ENCODE measurements around the gene EPHA3. TPM values are rescaled to one million over a fixed set of nuclear protein-coding genes. Genes with fewer than 3 reads are reported as not detected.

The EPHA3 gene
- total and polyA plus RNA-seq, 2 donors (not counting 3 experiments of a cell fraction or from before 2014, with no cell fraction given) = not detected

GRCh38 chr3:89223188-89223587 lies 115.8 kb downstream of the EPHA3 start:
- H3K36me3 ChIP-seq (ENCODE audit: control insufficient read depth in 2 of 2, extremely low read depth in 1 of 2, insufficient read depth in 2 of 2, low read length in 2 of 2) = no peaks in the 10 kb centered on the region
- DNase-seq (ENCODE audit: low read depth, low spot score) (no peak), FAIRE-seq (no peak)
- no peaks in the 10 kb centered on the region for H3K9me1 ChIP-seq (replicated peaks; ENCODE audit: control insufficient read depth, extremely low read depth, insufficient read depth, low read length)
- H4K20me1 ChIP-seq (replicated peaks; ENCODE audit: control insufficient read depth, extremely low read depth, insufficient read depth, low read length) = no peaks in the 10 kb centered on the region
- no peak overlapping the region for H2AFZ ChIP-seq (ENCODE audit: low read depth, low read length)
- H3K27me3 ChIP-seq (ENCODE audit: control insufficient read depth in 2 of 2, insufficient read depth in 2 of 2, low read length in 2 of 2) = no peaks in the 10 kb centered on the region
- no TSS peak for BruUV-seq (replicated peaks)
- ChIA-PET POLR2A (no interaction called here), CTCF (no interaction called here)
- H3K9ac ChIP-seq (replicated peaks; ENCODE audit: extremely low read depth, insufficient read depth, low read length) = no peak overlapping the region
- TF ChIP-seq MYC (IDR thresholded peaks at IDR 0.05; ENCODE audit: low read depth, low read length) (no peak), MAX (IDR thresholded peaks at IDR 0.05; ENCODE audit: insufficient read depth, insufficient read length) (no peak)
- H3K27ac ChIP-seq (ENCODE audit: insufficient read depth, low read depth, low read length) = no peak overlapping the region
- intact Hi-C loops (cut with micrococcal nuclease) (no loop called here), dilution Hi-C loops (cut with MboI; ENCODE audit: extremely low pct_ligation_motif_present, low sequenced_read_pairs) (no loop called here)
- H3K4me1 ChIP-seq (ENCODE audit: control insufficient read depth, extremely low read depth, insufficient read depth, low read length) = no peaks in the 10 kb centered on the region
- H3K4me3 ChIP-seq (replicated peaks in 1 of 3; ENCODE audit: insufficient read depth in 1 of 3, low read depth in 1 of 3, low read length in 3 of 3) = no peak overlapping the region
- no peaks in the 10 kb centered on the region for H3K79me2 ChIP-seq (ENCODE audit: control insufficient read depth, insufficient read depth, low read length)
- H3K4me2 ChIP-seq (ENCODE audit: insufficient read depth, low read length) = no peak overlapping the region
- no peaks in the 10 kb centered on the region for H3K9me3 ChIP-seq (replicated peaks; ENCODE audit: control insufficient read depth, insufficient read depth, low read length)

- H3K4me1 ChIP-seq (ENCODE audit: control insufficient read depth, extremely low read depth, insufficient read depth, low read length) = no peaks in the 10 kb centered on the region
- H3K36me3 ChIP-seq (ENCODE audit: control insufficient read depth in 2 of 2, extremely low read depth in 1 of 2, insufficient read depth in 2 of 2, low read length in 2 of 2) = no peaks in the 10 kb centered on the region
- H4K20me1 ChIP-seq (replicated peaks; ENCODE audit: control insufficient read depth, extremely low read depth, insufficient read depth, low read length) = no peaks in the 10 kb centered on the region
- no peak for DNase-seq (ENCODE audit: low read depth, low spot score)
- no peaks in the 10 kb centered on the region for H3K27me3 ChIP-seq (ENCODE audit: control insufficient read depth in 2 of 2, insufficient read depth in 2 of 2, low read length in 2 of 2)
- FAIRE-seq = no peak
- H3K9me1 ChIP-seq (replicated peaks; ENCODE audit: control insufficient read depth, extremely low read depth, insufficient read depth, low read length) = no peaks in the 10 kb centered on the region
- no peak overlapping the region for H3K4me2 ChIP-seq (ENCODE audit: insufficient read depth, low read length)
- no peaks in the 10 kb centered on the region for H3K79me2 ChIP-seq (ENCODE audit: control insufficient read depth, insufficient read depth, low read length)
- no peak overlapping the region for H3K9ac ChIP-seq (replicated peaks; ENCODE audit: extremely low read depth, insufficient read depth, low read length)
- no peak overlapping the region for H2AFZ ChIP-seq (ENCODE audit: low read depth, low read length)
- H3K27ac ChIP-seq (ENCODE audit: insufficient read depth, low read depth, low read length) = no peak overlapping the region
- ChIA-PET CTCF (no interaction called here), POLR2A (no interaction called here)
- TF ChIP-seq MAX (IDR thresholded peaks at IDR 0.05; ENCODE audit: insufficient read depth, insufficient read length) = no peak
- dilution Hi-C loops (cut with MboI; ENCODE audit: extremely low pct_ligation_motif_present, low sequenced_read_pairs) = no loop called here
- no TSS peak for BruUV-seq (replicated peaks)
- intact Hi-C loops (cut with micrococcal nuclease) = no loop called here
- H3K9me3 ChIP-seq (replicated peaks; ENCODE audit: control insufficient read depth, insufficient read depth, low read length) = peaks cover 1% of the 10 kb centered on the region
- H3K4me3 ChIP-seq (replicated peaks in 1 of 3; ENCODE audit: insufficient read depth in 1 of 3, low read depth in 1 of 3, low read length in 3 of 3) = no peak overlapping the region
These were observed 119.8 kb downstream of the EPHA3 start for GRCh38 chr3:89227218-89227617.
